CD4-positive, alpha-beta T cell treated with Interleukin-6 for 4 hours (primary cell): ENCODE measurements around the gene SEC22C.
"Not testable (repeated sequence)": the region's sequence is repeated elsewhere in the genome, so short reads cannot be mapped to it uniquely, and the experiment has no call there.

Source experiments
- DNase-seq: peaks from one replicate; pipeline ENCODE4 v3.0.0-alpha.2; 2020; ENCODE audit warnings: mixed read lengths

The SEC22C gene

GRCh38 chr3:42579346-42579745, 2.4 kb downstream of the SEC22C start:
- DNase-seq: not testable (repeated sequence)

- no peak for DNase-seq
These were observed 3.7 kb downstream of the SEC22C start for GRCh38 chr3:42578054-42578453.

GRCh38 chr3:42575137-42575741, 6.5 kb downstream of the SEC22C start:
- DNase-seq: no peak

- DNase-seq: peak; percentile 52
These were observed 9.5 kb downstream of the SEC22C start for GRCh38 chr3:42572278-42572677.

- DNase-seq: no peak
These were observed 12.1 kb downstream of the SEC22C start for GRCh38 chr3:42569593-42570142.

GRCh38 chr3:42562047-42562907, 19.5 kb downstream of the SEC22C start:
- no peak for DNase-seq

GRCh38 chr3:42557854-42558253, 23.9 kb downstream of the SEC22C start:
- DNase-seq: peak; percentile 57

GRCh38 chr3:42556817-42557216, 24.9 kb downstream of the SEC22C start:
- peak; percentile 24 for DNase-seq

GRCh38 chr3:42556089-42556632, 25.6 kb downstream of the SEC22C start:
- DNase-seq: peak; percentile 58

- DNase-seq: no peak
These were observed 28.9 kb downstream of the SEC22C start for GRCh38 chr3:42552830-42553229.

- DNase-seq: no peak
These were observed 31.5 kb downstream of the SEC22C start for GRCh38 chr3:42550250-42550649.

- no peak for DNase-seq
These were observed 32.6 kb downstream of the SEC22C start for GRCh38 chr3:42549131-42549530.

- peak; percentile 78 for DNase-seq
These were observed 34.3 kb downstream of the SEC22C start for GRCh38 chr3:42547401-42547945.

GRCh38 chr3:42546691-42547213, 35.0 kb downstream of the SEC22C start:
- DNase-seq: no peak

GRCh38 chr3:42545284-42545900, 36.4 kb downstream of the SEC22C start:
- DNase-seq: no peak

- no peak for DNase-seq
These were observed 37.1 kb downstream of the SEC22C start for GRCh38 chr3:42544492-42545283.

- no peak for DNase-seq
These were observed 40.7 kb downstream of the SEC22C start for GRCh38 chr3:42541079-42541478.

- DNase-seq: peak; percentile 78
These were observed 41.7 kb downstream of the SEC22C start for GRCh38 chr3:42539871-42540714.

GRCh38 chr3:42537350-42537749, 44.4 kb downstream of the SEC22C start:
- no peak for DNase-seq

- peak; percentile 73 for DNase-seq
These were observed 45.6 kb downstream of the SEC22C start for GRCh38 chr3:42535981-42536784.
